GM12872 (cell line): ENCODE data around the gene CD38.

Source experiments
- CTCF ChIP-seq: IDR thresholded peaks from 3 replicates; pipeline ENCODE4 v1.5.1; 2011; ENCODE audit warnings: low read depth, mild to moderate bottlenecking, low read length, moderate library complexity; ENCODE audit not compliant: insufficient read depth

The CD38 gene

GRCh38 chr4:15848191-15848842 is 70.2 kb downstream of the CD38 start:
- no peak for TF ChIP-seq CTCF

- no peak for TF ChIP-seq CTCF
Measured at GRCh38 chr4:15851969-15852368, 73.8 kb downstream of the CD38 start.

DNA sequence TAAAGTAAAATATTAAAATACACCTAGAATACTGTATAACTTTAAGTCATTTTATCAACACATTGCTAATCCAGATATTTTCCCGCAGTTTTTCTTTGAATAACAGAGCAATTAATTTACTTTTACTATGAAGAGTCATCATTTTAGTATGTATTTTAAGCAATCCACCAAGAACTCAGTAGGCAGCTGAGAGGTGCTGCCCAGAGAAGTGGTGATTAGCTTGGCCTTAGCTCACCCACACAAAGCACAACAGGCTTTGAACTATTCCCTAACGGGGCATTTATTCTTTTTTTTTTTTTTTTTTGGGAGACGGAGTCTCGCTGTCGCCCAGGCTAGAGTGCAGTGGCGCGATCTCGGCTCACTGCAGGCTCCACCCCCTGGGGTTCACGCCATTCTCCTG is 74.4 kb downstream of the CD38 start:
- TF ChIP-seq CTCF = no peak

- no peak for TF ChIP-seq CTCF
Measured at GRCh38 chr4:15853345-15853744, 75.2 kb downstream of the CD38 start.

- TF ChIP-seq CTCF = no peak
Measured at GRCh38 chr4:15855804-15856475, 77.8 kb downstream of the CD38 start.

DNA sequence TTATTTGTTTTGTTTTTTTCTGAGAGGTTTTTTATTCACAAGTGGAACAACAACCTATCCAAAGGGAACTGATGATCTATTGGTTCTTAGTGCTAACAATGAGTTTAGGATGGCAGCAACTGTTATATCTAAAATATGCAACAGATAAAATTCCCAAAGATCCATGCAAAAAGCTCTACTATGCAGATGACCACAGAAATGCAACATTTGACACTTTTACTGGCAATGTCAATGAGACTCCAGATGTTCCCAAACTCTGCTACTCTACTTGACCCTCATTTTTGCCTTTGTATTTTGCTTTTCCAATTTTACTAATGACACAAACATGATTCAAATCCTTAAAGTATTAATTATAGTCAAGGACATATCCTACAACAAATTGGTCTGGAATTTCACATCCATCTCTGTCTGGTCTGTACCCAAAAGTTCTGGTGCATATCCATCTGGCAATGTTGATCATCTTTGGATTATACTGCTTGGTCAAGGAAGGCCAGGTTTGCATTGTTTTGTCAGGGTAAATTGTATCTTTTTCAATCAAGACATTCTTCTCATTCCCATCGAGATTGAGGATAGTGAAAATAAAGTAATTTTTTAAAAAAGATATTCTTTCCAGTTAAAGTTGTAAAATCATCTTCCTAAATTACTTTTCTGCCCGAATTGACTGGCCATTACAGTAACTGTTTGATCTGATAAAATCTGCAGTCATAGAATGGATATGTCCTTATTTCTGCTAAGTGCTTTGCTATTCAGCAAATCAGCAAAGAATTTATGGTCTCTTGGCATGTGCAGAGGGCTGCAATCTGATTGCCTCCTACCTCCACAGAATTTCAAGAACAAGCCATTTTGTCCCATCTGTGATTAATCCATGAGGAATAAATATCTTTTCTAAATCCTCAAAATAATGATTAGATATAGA is 86.8 kb downstream of the CD38 start:
- no peak for TF ChIP-seq CTCF

- TF ChIP-seq CTCF = no peak
Measured at GRCh38 chr4:15868111-15868510, 90.0 kb downstream of the CD38 start.
